Measurements from ENCODE around the gene ZNF532. TPM values are rescaled to one million over a fixed set of nuclear protein-coding genes. Genes with fewer than 3 reads are reported as not detected.

The ZNF532 gene
- total RNA-seq, 1 experiment from 2014 or later: 258 TPM

- Mint-ChIP-seq H3K27ac (peak overlapping the region; percentile 88 to 93 (median 92); a peak in 6 of 7 replicates), H3K27me3 (ENCODE audit: low read depth) (no peaks in the 10 kb centered on the region), H3K36me3 (ENCODE audit: insufficient read depth in 1 of 3, low read depth in 3 of 3) (peaks cover 17 to 73% (median 52%) of the 10 kb centered on the region in 3 experiments; a peak in 6 of 7 replicates), H3K4me3 (no peak overlapping the region; a peak in 1 of 5 replicates), H3K9me3 (no peaks in the 10 kb centered on the region), H3K4me1 (peaks cover 79 to 85% of the 10 kb centered on the region in 2 experiments)
- Histone ChIP-seq H3K79me1 (ENCODE audit: insufficient read depth, low read depth, low read length, poor library complexity, severe bottlenecking) (peaks cover 11% of the 10 kb centered on the region), H3K18ac (ENCODE audit: insufficient read length, low read depth, low read length) (no peak overlapping the region), H2BK120ac (ENCODE audit: low read depth, low read length, poor library complexity, severe bottlenecking) (no peak overlapping the region), H4K20me1 (ENCODE audit: control insufficient read depth, insufficient read depth, insufficient read length) (peaks cover 6% of the 10 kb centered on the region), H2BK5ac (ENCODE audit: insufficient read length, low read length) (no peak overlapping the region), H3K23me2 (ENCODE audit: insufficient read length, low read depth, low read length, poor library complexity, severe bottlenecking) (no peaks in the 10 kb centered on the region), H3T11ph (ENCODE audit: low read length) (no peak overlapping the region), H2BK12ac (ENCODE audit: insufficient read length, low read depth, low read length) (no peak overlapping the region), H2AFZ (ENCODE audit: low read length) (no peak overlapping the region), H3K4ac (ENCODE audit: low read depth, low read length) (no peak overlapping the region), H2BK20ac (ENCODE audit: low read depth, low read length, poor library complexity, severe bottlenecking) (no peak overlapping the region), H2AK5ac (ENCODE audit: insufficient read length, low read length) (no peak overlapping the region), H3K79me2 (ENCODE audit: insufficient read depth, low read length) (peaks cover 58% of the 10 kb centered on the region; the same call in 1 of the 2 replicates), H4K8ac (replicated peaks; ENCODE audit: insufficient read length, low read depth, low read length) (no peak overlapping the region), H2BK15ac (ENCODE audit: low read depth, low read length) (no peak overlapping the region), H3K9me3 (ENCODE audit: control insufficient read depth, low read depth, low read length) (no peaks in the 10 kb centered on the region), H3K4me1 (ENCODE audit: insufficient read depth, low read length) (peaks cover 18% of the 10 kb centered on the region), H4K91ac (ENCODE audit: insufficient read length, low read depth, low read length) (no peak overlapping the region), H3K14ac (ENCODE audit: insufficient read depth, low read length) (no peak overlapping the region), H3K9ac (ENCODE audit: extremely low read depth, insufficient read length, low read length) (no peak overlapping the region), H3K23ac (ENCODE audit: insufficient read length, low read depth, low read length) (no peak overlapping the region), H3K56ac (ENCODE audit: insufficient read length, low read depth, low read length) (no peak overlapping the region), H3K27me3 (ENCODE audit: insufficient read depth, low read length) (no peaks in the 10 kb centered on the region), H3K4me2 (ENCODE audit: insufficient read depth, insufficient read length, low read length) (no peak overlapping the region), H4K5ac (ENCODE audit: insufficient read length, low read depth, low read length) (no peak overlapping the region), H3K27ac (ENCODE audit: insufficient read length, low read depth, low read length) (no peak overlapping the region)
- TF ChIP-seq CTCF (conservative IDR thresholded peaks at IDR 0.05): no peak
- no CpG with 5 or more reads among the region's 8 CpGs for WGBS (ENCODE audit: extremely low coverage, insufficient read length, low lambda C conversion rate)
- DNase-seq: no peak
These were observed 47.1 kb downstream of the ZNF532 start for GRCh38 chr18:58911766-58912165.

Measured in H9 (cell line).